GM19438 (cell line): ENCODE results near the gene BLTP3B.
"Not testable (repeated sequence)": the region's sequence is repeated elsewhere in the genome, so short reads cannot be mapped to it uniquely, and the experiment has no call there.

ENCODE experiments used
- ATAC-seq: cut with Tn5 transposase; IDR thresholded peaks from one replicate; pipeline ENCODE4 v1.9.1; 2021; ENCODE audit warnings: low read depth; ENCODE audit not compliant: unreplicated experiment

BLTP3B gene, protein sequence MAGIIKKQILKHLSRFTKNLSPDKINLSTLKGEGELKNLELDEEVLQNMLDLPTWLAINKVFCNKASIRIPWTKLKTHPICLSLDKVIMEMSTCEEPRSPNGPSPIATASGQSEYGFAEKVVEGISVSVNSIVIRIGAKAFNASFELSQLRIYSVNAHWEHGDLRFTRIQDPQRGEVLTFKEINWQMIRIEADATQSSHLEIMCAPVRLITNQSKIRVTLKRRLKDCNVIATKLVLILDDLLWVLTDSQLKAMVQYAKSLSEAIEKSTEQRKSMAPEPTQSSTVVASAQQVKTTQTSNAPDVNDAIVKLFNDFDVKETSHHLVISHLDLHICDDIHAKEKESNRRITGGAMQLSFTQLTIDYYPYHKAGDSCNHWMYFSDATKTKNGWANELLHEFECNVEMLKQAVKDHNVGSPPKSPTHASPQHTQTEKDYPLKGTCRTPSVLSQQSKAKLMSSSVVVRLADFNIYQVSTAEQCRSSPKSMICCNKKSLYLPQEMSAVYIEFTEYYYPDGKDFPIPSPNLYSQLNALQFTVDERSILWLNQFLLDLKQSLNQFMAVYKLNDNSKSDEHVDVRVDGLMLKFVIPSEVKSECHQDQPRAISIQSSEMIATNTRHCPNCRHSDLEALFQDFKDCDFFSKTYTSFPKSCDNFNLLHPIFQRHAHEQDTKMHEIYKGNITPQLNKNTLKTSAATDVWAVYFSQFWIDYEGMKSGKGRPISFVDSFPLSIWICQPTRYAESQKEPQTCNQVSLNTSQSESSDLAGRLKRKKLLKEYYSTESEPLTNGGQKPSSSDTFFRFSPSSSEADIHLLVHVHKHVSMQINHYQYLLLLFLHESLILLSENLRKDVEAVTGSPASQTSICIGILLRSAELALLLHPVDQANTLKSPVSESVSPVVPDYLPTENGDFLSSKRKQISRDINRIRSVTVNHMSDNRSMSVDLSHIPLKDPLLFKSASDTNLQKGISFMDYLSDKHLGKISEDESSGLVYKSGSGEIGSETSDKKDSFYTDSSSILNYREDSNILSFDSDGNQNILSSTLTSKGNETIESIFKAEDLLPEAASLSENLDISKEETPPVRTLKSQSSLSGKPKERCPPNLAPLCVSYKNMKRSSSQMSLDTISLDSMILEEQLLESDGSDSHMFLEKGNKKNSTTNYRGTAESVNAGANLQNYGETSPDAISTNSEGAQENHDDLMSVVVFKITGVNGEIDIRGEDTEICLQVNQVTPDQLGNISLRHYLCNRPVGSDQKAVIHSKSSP (N-terminal part only)

DNA sequence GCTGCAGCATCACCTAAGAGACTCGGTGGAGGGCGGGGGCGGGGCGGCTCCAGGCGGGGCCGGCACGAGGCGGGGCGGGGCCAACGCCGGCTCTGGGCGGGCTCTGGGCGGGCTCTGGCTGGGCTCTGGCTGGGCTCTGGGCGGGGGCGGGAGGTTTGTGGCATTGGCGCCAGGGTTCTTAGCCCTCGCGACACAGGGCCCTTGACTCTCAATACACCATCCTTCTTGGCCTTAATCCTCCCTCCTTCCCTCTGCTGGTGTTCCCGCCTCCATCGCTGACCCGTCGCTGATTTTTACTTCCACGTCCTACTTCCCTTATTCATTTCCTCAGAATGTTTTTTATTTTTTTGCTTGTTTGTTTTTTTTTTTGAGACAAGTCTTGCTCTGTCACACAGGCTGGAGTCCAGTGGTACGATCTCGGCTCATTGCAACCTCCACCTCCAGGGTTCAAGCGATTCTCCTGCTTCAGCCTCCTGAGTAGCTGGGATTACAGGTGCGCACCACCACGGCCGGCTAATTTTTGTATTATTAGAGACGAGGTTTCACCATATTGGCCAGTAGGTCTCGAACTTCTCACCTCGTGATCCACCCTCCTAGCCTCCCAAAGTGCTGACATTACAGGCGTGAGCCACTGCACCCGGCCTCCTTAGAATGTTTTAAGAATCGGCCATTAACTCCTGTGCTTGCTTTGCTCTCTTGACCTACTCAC, at the start of gene BLTP3B:
BLTP3B (minus strand) TSS at position 24 of the 709 bp plus-strand sequence. CDS start 239 bp downstream, outside the sequence.
- ATAC-seq = peak; percentile 79

DNA sequence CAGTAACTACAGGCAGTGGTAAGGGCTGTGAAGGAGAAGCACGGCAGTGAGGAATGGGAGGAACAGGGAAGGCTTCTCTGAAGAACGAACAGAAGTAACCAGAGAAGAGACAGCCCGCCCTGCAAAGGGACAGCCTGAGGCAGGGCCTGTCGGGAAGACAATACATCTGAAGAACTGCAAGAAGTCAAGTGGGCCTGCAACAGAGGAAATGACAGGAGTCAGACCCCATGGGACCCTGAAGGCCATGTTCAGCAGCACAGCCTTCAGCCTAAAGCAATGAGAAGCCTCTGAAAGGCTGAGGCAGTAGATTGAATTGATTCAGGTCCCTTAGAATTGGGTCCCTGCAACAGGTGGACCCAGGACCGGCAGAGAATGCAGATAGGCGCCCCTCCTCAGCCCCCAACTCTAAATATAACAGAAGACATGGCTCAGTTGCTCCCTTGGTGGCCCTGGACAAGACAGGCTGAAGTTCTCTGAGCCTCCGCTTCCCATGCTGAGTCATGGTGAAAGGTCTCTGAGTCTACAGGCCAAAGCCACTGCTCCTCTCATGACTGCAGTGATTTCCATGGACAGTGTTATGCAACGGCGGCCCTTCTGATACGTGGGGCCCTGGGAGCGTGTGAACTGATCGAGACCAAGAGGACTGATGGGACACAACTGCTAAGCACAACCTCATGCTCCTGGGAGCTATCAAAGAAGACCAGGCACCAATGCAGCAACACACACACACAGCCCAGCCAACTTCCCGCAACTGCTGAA, 47.1 kb upstream of the BLTP3B start:
- no peak for ATAC-seq

DNA sequence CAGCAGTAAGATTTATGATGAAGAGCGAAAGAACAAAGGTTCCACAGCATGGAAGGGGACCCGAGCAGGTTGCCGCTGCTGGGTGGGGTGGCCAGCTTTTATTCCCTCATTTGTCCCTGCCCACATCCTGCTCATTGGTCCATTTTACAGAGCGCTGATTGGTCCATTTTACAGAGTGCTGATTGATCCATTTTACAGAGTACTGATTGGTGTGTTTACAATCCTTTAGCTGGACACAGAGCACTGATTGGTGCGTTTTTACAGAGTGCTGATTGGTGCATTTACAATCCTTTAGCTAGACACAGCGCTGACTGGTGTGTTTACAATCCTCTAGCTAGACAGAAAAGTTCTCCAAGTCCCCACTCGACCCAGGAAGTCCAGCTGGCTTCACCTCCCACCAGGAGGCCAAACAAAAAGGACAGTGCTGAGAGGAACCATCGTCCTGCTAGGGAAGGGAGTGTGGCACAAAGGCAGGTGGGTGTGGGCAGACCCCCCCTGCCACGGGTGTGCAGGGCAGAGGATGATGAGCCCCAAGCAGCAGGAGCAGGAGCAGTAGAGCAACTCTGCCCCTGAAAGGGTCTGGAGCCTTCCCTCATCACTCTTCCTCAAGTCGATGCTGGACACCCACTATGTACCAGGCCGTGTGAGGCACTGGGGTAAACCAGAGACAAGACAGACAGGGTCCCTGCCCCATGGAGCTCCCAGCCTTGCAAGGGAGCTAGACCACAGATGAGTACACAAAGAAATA, 46.4 kb upstream of the BLTP3B start:
- not testable (repeated sequence) for ATAC-seq

DNA sequence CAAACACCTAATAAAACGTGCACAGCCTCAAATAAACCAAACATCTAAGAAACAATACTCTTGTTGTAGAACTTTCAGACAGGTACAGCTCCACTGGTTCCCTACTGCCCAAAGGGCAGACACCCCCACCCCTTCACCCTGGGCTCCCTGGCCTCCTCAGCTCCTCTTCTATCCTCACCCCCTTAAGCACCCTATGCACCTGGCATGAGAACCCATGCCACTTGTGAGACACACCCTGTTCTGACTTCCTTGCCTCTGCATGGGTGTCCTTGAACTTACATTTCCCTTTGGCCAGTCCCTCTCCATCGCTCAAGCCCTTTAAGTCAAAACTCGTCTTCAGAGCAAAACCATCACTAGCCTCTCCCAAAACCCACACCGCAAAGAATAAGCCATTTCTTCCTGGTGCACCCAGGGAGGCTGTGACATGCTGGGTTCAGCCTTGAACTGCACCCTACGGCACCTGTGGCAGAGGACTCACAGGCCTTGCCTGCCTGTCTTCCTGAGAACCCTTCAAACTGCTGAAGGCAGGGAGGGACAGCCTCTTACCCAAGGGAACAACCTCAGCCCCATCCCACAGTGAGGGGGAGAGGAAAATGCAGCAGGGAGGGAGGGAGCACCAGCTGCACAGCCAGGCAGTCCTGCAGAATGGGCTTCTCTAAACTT, 45.3 kb upstream of the BLTP3B start:
- ATAC-seq = no peak

DNA sequence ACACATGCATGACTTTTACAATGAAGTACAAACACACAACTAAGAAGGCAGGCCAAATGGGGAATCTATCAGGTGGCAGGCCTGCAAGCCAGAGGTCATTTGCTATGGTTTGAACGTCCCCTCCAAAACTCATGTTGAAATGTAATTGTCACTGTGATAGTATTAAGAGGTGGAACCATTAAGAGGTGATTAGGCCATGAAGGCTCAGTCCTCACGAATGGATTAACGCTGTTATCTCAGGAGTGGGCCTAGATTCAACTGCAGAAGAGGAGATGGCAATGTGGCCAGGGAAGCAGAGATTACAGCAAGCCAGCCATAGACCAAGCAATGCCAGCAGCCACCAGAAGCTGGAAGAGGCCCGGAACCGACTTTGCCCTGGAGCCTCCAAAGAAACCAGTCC, 44.4 kb upstream of the BLTP3B start:
- ATAC-seq = no peak

DNA sequence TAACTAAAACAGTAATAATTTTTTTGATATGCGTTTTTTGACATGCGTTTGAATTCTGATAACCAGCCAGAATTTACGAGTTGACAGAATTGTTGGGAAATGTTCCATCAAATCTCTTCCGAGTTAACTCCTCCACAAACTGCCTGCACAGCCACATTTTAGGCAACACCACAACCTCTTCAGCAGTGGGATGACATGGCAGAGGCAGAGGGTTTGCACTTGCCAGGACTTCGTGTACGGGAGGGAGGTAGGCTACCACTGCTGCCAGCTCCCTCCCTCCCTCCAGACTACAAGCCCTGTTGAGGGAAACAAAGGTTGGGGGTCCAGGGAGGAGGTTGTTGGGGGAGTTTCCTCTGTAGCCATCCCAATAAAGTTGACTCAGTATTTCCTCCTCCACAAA, 43.4 kb upstream of the BLTP3B start:
- ATAC-seq = no peak

DNA sequence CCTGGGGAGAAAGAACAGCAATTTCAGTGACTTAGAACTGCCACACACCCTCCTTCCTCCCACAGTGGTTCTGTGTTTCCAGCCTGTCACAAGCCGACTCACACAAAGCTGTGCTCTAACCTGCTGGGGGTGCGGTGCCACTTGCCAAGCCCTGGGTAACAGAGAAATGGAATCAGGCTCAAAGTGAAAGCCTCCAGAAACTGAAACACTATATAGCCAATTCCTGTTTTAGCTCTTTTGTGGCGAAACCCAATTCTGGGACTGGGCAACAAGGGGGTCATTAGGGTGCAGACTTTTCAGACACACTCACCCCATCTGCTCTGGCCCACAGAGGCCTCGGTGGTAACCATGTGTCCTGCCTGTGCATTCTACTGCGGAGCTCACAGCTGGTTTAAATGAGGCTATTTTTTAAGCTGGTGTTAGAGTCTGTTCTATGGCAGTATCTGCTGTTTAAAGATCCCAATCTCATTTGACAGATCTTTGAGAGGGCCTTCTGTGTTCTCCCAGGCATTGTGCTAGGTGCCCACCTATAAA, 42.8 kb upstream of the BLTP3B start:
- peak; percentile 83 for ATAC-seq

DNA sequence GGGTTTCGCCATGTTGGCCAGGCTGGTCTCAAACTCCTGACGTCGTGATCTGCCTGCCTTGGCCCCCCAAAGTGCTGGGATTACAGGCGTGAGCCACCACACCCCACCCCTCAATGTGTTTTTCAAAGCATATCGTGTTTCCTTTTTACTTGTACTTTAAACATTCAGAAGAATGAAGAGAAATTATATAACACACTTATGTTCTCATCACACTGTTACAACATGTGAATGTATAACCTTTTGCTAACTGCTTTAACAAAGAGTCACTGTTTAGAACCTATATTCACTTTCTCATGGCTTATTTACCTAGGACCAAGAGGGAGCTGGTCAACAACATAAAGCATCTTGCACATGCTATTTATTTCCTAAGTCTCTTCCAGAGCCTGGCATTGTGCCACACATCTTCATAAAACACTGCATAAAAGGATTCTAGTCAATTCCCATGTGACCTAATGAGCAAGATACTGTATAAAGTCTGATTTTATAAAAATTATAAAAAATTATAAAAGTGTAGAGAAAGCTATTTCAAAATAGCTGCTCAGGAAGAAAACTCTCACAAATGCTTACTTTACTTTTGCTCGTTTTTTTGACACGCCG, 42.0 kb upstream of the BLTP3B start:
- no peak for ATAC-seq

DNA sequence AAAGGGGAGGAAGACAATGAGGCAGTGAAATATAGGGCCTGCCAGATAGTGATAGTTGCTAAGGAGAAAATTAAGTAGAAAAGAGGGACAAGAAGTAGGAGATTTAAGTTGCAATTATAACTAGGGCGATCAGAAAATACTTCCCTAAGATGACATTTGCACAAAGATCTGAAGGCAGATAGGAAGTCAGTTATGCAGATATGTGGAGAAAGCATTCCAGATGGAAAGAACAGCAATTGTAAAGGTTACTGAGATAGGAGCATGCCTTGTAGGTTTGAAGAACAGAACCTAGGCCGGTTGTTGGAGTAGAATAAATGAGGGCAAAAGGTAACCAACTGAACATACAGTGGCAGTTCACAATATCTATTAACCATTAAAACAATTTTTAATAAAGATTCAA, 36.6 kb upstream of the BLTP3B start:
- ATAC-seq = no peak

DNA sequence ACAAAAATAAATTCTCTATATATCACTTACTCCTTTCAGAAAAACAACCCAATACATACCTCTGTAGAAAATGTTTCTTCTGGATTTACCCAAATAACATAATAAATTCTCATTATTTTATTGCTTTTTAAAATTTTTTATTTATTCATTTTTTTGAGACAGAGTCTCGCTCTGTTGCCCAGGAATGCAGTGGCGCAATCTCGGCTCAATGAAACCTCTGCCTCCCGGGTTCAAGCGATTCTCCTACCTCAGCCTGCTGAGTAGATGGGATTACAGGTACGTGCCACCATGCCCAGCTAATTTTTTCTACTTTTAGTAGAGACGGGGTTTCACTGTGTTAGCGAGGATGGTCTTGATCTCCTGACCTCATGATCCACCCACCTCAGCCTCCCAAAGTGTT, 33.8 kb upstream of the BLTP3B start:
- not testable (repeated sequence) for ATAC-seq

DNA sequence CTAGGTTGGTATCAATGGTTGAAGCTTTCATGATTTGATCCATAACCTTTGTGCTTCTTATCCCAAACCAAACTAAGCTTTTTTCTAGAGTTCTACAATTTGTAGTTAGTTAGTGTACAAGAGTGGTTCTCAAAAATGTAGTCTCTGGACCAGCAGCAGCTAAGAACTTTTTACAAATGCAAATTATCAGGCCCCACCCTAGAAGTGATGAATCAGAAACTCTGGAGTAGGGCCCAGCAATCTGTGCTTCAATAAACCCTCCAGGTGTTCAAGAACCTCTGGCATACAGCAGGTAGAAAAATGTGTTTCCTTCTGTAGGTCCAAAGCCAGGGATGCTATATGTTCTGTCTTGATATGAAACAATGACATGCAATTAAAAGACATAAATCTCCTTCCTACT, 31.8 kb upstream of the BLTP3B start:
- ATAC-seq = no peak

DNA sequence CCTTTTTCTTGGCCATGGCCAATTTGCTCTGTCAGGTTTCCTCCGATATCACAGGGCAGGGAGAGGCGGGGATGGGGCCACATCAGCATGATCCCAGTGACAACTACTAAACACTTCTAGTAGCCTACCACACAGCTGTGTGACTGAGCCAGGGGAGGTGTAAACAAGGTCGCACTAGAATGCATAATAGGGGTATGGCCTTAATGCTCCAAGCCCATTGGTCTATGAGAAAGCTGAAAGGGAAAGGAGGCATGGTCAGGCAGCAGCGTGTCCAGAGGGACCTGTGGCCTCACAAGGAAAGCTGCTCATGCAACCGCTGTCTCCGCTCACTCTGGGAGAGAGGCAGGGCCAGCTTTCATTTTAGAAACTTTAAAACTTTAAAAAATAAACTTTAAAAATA, 30.4 kb upstream of the BLTP3B start:
- ATAC-seq = no peak

DNA sequence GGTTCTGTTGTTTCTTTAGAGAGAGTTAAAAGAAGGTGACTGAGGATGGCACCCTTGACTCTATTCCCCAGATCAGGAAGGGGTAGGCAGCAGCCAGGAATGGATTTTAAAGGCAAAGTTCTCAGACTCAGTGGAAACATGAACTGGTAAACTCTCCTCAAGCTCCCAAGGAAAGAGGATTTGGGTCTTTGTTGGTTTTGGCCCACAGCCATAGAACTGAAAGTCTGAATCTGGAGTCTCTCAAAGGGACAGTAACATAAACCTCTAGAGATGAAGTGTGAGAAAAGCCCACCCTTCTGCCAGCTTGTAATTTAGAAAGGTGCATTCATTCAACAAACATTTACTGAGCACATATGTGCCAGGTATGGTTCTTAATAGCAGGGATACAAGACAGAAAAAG, 28.6 kb upstream of the BLTP3B start:
- no peak for ATAC-seq

DNA sequence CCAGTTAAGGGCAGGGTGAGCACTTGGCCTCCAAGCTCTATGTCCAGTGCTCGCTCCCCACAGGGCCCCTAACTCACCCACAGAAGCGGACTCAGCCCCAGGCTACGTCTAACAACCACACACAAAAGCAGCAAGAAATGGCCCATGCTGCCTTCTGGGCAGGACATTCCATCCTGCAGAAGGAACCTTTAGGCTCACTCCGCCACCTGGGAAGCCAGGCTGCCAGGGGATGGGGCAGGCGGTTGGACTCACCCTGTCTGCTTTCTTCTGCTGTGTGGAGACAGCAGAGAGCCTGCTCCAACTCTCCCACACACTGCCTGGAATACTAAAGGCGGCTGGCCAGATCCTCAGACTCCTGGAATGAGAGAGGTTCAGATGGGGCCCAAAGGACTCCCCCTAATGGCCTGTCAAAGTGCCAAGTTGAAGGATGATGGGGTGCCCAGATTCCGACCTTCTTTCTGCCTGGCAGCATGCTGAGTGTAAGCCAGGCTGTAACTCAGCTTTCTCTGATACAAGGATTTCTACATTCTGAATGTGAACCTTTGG, 27.7 kb upstream of the BLTP3B start:
- ATAC-seq = no peak

DNA sequence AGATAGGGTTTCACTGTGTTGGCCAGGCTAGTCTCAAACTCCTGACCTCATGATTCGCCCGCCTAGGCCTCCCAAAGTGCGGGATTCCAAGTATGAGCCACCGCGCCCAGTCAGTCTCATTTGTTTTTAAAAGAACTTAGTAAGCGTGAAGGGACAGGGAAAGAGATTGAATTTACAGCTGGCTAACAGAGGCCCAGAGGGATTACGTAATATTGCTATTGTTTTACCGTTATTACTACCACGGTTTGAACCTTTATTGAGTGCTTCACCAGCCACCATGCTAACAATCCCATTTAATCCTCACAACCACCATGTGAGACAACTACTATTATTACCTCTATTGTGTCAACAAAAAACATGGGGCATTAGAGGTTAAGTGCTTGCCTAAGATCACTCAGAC, 26.7 kb upstream of the BLTP3B start:
- no peak for ATAC-seq

DNA sequence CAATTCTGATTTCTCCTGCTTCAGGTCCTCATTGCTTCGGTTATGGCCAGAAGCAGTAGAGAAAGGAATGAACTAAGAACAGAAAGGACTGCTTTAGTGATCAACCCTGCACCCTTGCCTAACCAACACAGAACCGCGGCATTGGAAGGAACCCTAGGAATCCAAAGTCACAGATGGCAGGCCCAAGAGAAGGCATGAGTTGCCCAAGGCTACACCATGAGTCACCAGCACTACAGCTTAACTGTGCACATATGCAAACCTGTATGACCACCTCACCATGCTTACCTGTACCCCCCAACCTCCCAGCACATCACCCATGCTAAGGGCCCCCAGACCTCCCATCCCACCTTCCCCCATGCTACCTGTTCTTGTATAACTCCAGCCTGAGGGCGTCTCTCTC, 25.9 kb upstream of the BLTP3B start:
- no peak for ATAC-seq

DNA sequence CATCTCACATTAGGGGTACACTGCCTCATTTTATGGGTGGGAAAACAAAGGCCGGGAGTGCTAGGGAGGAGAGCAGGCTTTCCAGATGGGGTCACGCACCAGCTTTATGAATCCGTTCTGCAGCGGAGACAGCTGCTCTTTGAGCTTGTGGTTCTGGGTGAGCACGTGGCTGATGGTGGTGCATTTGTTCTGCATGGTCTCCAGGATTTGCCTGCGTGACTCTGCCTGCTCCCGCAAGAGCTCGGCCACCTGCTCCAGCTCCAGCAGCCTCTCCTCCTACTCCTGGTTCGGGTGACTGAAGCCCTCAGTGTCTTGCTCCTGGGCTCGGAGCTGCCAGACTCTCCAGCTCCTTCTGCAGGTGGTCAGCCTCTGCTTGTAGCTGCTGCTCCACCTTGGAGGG, 23.6 kb upstream of the BLTP3B start:
- no peak for ATAC-seq
